Measurements from ENCODE around the gene MAF. TPM values are rescaled to one million over a fixed set of nuclear protein-coding genes. Genes with fewer than 3 reads are reported as not detected.

MAF gene
- total RNA-seq: under 0.01 and 0.61 TPM in 2 replicates

GRCh38 chr16:79600638-79601091 is at the start of gene MAF:
TSS of gene MAF (minus strand) at chr16:79600737. CDS start at chr16:79599902, 835 bp downstream.

